Endothelial cell (in vitro differentiated cells): Measurements from ENCODE around the gene HNF4A. TPM values are rescaled to one million over a fixed set of nuclear protein-coding genes. Genes with fewer than 3 reads are reported as not detected.

ENCODE experiments used
- DNase-seq: peaks from one replicate; pipeline ENCODE4 v3.0.0; 2021; ENCODE audit warnings: low spot score
- H3K27ac Mint-ChIP-seq: one replicate; pipeline ENCODE4 v1.8.0; 2021; ENCODE audit warnings: mixed read lengths, inconsistent platforms; ENCODE audit not compliant: unreplicated experiment
- H3K27me3 Mint-ChIP-seq: one replicate; pipeline ENCODE4 v1.8.0; 2021; ENCODE audit warnings: mild to moderate bottlenecking, moderate library complexity, mixed read lengths, inconsistent platforms; ENCODE audit not compliant: unreplicated experiment
- H3K36me3 Mint-ChIP-seq: one replicate; pipeline ENCODE4 v1.8.0; 2021; ENCODE audit warnings: mild to moderate bottlenecking, low read depth, mixed read lengths, inconsistent platforms; ENCODE audit not compliant: unreplicated experiment
- H3K4me1 Mint-ChIP-seq: one replicate; pipeline ENCODE4 v1.8.0; 2021; ENCODE audit warnings: mild to moderate bottlenecking, mixed read lengths, inconsistent platforms; ENCODE audit not compliant: unreplicated experiment
- H3K4me3 Mint-ChIP-seq: one replicate; pipeline ENCODE4 v1.8.0; 2021; ENCODE audit warnings: mild to moderate bottlenecking, mixed read lengths, inconsistent platforms; ENCODE audit not compliant: unreplicated experiment
- H3K9me3 Mint-ChIP-seq: one replicate; pipeline ENCODE4 v1.8.0; 2021; ENCODE audit warnings: mixed read lengths, inconsistent platforms; ENCODE audit not compliant: unreplicated experiment
- total RNA-seq: library from RNA; stranded (reverse); fragmentation: NEBNext Ultra II Directional; extraction: Animal tissue kit (Norgen Biotek cat#: 25700); gene quantifications from one replicate; pipeline ENCODE4 v1.2.1, GENCODE V29; 2021; ENCODE audit not compliant: unreplicated experiment
- TF ChIP-seq, protein P1 (sequence below): fragments of 200-600 bp; sonication (generic); IDR thresholded peaks from one replicate; pipeline ENCODE4 v1.5.0; 2021; ENCODE audit warnings: antibody characterized with exemption; ENCODE audit not compliant: unreplicated experiment

HNF4A gene
- total RNA-seq, 1 donor from 2014 or later, result not detected

DNA sequence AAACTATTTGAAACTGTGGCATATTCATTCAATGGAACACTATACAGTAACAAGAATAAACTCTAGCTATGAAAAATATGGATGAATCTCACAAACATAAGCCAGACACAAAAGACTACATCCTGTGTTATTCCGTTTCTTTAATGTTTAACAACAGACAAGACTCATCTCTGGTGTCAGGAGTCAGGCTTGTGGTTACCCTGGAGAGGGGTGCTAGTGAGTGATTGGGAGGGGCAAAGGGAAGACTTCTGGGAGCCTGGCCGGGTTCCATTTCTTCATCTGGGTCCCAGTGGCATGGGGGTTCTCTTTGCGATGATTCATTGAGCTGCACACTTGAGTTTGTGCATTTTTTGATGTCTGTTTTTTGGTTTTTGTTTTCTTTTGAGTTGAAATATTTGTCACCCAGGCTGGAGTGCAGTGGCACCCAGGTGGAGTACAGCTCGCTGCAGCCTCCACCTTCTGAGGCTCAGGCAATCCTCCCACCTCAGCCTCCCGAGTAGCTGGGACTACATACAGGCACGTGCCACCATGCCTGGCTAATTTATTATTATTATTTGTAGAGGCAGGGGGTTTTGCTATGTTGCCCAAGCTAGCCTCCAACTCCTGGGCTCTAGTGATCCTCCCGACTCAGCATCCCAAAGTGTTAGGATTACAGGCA, 98.9 kb downstream of the HNF4A start:
- peaks cover 5% of the 10 kb centered on the region for H3K27me3 Mint-ChIP-seq
- no peaks in the 10 kb centered on the region for H3K9me3 Mint-ChIP-seq
- TF ChIP-seq, protein P1, sequence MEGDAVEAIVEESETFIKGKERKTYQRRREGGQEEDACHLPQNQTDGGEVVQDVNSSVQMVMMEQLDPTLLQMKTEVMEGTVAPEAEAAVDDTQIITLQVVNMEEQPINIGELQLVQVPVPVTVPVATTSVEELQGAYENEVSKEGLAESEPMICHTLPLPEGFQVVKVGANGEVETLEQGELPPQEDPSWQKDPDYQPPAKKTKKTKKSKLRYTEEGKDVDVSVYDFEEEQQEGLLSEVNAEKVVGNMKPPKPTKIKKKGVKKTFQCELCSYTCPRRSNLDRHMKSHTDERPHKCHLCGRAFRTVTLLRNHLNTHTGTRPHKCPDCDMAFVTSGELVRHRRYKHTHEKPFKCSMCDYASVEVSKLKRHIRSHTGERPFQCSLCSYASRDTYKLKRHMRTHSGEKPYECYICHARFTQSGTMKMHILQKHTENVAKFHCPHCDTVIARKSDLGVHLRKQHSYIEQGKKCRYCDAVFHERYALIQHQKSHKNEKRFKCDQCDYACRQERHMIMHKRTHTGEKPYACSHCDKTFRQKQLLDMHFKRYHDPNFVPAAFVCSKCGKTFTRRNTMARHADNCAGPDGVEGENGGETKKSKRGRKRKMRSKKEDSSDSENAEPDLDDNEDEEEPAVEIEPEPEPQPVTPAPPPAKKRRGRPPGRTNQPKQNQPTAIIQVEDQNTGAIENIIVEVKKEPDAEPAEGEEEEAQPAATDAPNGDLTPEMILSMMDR, result no peak
- H3K4me1 Mint-ChIP-seq, result peaks cover 10% of the 10 kb centered on the region
- H3K27ac Mint-ChIP-seq, result no peak overlapping the region
- H3K4me3 Mint-ChIP-seq, result no peak overlapping the region
- H3K36me3 Mint-ChIP-seq, result no peaks in the 10 kb centered on the region
- DNase-seq, result no peak

DNA sequence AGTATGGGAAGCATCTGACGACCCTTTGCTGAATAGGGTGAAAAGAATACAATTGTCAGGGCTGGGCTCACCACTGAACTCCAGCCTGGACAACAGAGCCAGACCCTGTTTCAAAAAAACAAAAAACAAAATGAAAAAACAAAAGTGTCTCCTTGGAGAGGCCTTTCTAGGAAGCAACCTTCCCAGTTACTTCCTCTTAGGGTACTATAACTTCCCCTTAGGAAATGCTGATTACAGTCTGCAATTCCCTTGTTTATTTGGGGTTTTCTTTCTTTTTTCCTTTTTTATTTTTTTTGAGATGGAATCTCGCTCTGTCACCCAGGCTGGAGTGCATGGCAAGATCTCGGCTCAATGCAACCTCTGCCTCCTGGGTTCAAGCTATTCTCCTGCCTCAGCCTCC, 99.6 kb downstream of the HNF4A start:
- Mint-ChIP-seq H3K27ac (no peak overlapping the region), H3K4me1 (peaks cover 7% of the 10 kb centered on the region), H3K36me3 (no peaks in the 10 kb centered on the region), H3K4me3 (no peak overlapping the region), H3K27me3 (peaks cover 3% of the 10 kb centered on the region), H3K9me3 (no peaks in the 10 kb centered on the region)
- no peak for DNase-seq
- TF ChIP-seq, protein P1, result no peak

DNA sequence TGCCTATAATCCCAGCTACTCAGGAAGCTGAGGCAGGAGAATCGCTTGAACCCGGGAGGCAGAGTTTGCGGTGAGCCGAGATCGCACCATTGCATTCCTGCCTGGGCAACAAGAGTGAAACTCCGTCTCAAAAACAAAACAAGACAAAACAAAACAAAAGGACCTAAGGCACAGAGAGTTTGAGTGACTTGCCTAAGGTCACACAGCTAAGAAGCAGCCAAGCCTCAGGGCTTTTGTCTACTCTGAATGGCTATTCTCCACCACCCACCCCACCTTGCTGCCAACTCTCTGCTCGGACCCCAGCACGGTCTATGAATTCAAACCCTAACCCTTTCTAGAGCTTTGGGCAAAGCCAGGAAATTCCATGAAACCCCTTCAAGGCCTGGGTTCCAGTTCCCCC, 101.1 kb downstream of the HNF4A start:
- Mint-ChIP-seq H3K4me3 (no peak overlapping the region), H3K27me3 (peaks cover 3% of the 10 kb centered on the region), H3K27ac (no peak overlapping the region), H3K4me1 (no peaks in the 10 kb centered on the region), H3K9me3 (no peaks in the 10 kb centered on the region), H3K36me3 (no peaks in the 10 kb centered on the region)
- no peak for DNase-seq
- TF ChIP-seq, protein P1, result no peak

- H3K9me3 Mint-ChIP-seq, result no peaks in the 10 kb centered on the region
- no peaks in the 10 kb centered on the region for H3K4me1 Mint-ChIP-seq
- no peak overlapping the region for H3K27ac Mint-ChIP-seq
- H3K4me3 Mint-ChIP-seq, result no peak overlapping the region
- no peak for DNase-seq
- H3K27me3 Mint-ChIP-seq, result peaks cover 3% of the 10 kb centered on the region
- no peaks in the 10 kb centered on the region for H3K36me3 Mint-ChIP-seq
- TF ChIP-seq, protein P1, result no peak
Observed at GRCh38 chr20:44457016-44457415, 101.5 kb downstream of the HNF4A start.

- Mint-ChIP-seq H3K9me3 (no peaks in the 10 kb centered on the region), H3K4me1 (no peaks in the 10 kb centered on the region), H3K36me3 (no peaks in the 10 kb centered on the region), H3K27ac (no peak overlapping the region), H3K4me3 (no peak overlapping the region), H3K27me3 (no peaks in the 10 kb centered on the region)
- no peak for DNase-seq
- TF ChIP-seq, protein P1, result no peak
Observed at GRCh38 chr20:44459271-44459670, 103.8 kb downstream of the HNF4A start.
